AG04449 (cell line): ENCODE measurements around the gene MFGE8.

Experiments used
- CTCF ChIA-PET: fragments of 350-600 bp; formaldehyde crosslinking; extraction: SDS; loops from one replicate; lab custom pipeline; 2021; ENCODE audit warnings: antibody characterized with exemption; lab: Yijun Ruan, JAX
- POLR2A ChIA-PET: fragments of 400-600, 350-600 bp; formaldehyde crosslinking; extraction: SDS; loops from one replicate; lab custom pipeline; 2020; ENCODE audit warnings: antibody characterized with exemption, inconsistent platforms; lab: Yijun Ruan, JAX
- DNase-seq: peaks from one replicate; pipeline ENCODE4 v3.0.0-alpha.2; 2010; ENCODE audit warnings: low read depth, low spot score
- H3K4me3 ChIP-seq: 2 replicates; pipeline ENCODE4 v1.5.1; 2011; ENCODE audit warnings: low read depth, mild to moderate bottlenecking, control low read depth, low read length
- CTCF ChIP-seq: IDR thresholded peaks from one replicate; pipeline ENCODE4 v1.5.1; 2011; ENCODE audit warnings: mild to moderate bottlenecking, moderate library complexity, low read length, control low read depth, inconsistent platforms; ENCODE audit not compliant: insufficient read depth; ENCODE audit errors: missing control alignments

The MFGE8 gene

GRCh38 chr15:88877415-88877814 is 35.8 kb downstream of the MFGE8 start:
- no peak for DNase-seq
- no peak for TF ChIP-seq CTCF
- ChIA-PET CTCF (interaction anchor here (1.2 to 4.7 kb wide), 10 partner anchors 12 to 424 kb away, joined by 3 to 42 read pairs (median 18); no protein-coding TSS in a partner anchor), POLR2A (interaction anchor here (0.7 kb wide), 1 partner anchor 212 kb away, joined by 3 read pairs; no protein-coding TSS in a partner anchor)
- no peak overlapping the region for H3K4me3 ChIP-seq

DNA sequence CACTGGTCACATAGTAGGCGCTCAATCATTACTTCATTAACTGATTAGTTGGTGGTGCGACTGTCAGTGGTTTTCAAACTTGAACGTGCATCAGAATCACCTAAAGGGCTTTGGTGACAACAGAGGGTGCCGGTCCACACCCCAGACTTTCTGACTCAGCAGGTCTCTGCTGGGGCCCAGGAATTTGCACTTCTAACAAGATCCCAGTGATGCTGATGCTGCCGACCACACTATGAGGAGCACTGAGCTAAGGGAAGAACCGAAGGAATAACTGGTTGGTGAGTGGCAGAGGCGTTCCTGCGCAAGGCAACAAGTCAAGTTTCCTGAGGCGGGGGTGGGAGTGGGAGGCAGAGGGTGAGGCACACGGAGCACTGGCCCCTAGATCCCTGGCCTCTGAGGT is 36.6 kb downstream of the MFGE8 start:
- no peak overlapping the region for H3K4me3 ChIP-seq
- DNase-seq: no peak
- CTCF ChIA-PET: no interaction called here
- POLR2A ChIA-PET: interaction anchor here (0.6 kb wide), 1 partner anchor 217 kb away, joined by 4 read pairs; no protein-coding TSS in a partner anchor
- TF ChIP-seq CTCF: no peak

DNA sequence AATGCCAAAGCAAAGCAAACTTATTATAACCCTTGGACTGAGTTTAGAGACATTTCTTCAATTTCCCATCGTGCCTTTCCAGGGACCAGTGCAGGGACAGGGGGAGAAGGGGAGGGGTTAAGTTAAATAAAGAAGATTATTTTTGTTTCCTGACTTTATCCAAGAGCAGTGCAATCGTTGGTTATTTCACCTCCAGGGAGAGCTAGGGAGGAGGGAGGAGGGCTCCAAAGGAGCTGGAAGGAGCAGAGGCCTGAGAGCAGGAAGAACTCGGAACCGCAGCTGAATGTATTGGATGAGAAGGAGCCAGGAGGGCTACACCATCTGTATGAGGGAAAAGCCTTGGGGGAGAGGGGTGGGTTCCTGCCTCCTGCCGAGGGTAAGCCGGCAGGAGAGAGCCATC is 38.5 kb downstream of the MFGE8 start:
- no peak for DNase-seq
- ChIA-PET POLR2A (interaction anchor here (0.6 kb wide), 1 partner anchor 166 kb away, joined by 4 read pairs; no protein-coding TSS in a partner anchor), CTCF (interaction anchor here (0.7 to 1.4 kb wide), 2 partner anchors 217 to 398 kb away, joined by 3 to 4 read pairs; no protein-coding TSS in a partner anchor)
- H3K4me3 ChIP-seq: no peak overlapping the region
- TF ChIP-seq CTCF: no peak

DNA sequence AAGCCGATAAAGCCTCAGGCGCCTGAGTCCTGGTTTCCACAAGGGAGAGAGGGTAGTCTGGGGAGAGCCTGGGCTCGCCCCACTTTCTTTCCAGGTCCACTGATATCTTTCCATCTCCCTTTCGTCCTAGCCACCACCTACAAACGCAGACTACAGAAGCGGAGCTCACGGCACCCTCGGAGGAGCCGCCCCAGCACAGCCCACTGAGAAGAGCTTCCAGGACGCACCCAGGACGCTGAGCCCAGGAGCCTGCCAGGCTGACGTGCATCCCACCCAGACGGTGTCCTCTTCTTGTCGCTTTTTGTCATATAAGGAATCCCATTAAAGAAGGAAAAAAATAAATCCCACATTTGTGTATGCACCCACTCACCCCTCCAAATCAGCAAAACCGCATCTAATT is 38.9 kb downstream of the MFGE8 start:
- H3K4me3 ChIP-seq: no peak overlapping the region
- POLR2A ChIA-PET: interaction anchor here (0.6 kb wide), 1 partner anchor 166 kb away, joined by 4 read pairs; no protein-coding TSS in a partner anchor
- CTCF ChIA-PET: interaction anchor here (0.7 to 1.4 kb wide), 2 partner anchors 216 to 398 kb away, joined by 3 to 4 read pairs; no protein-coding TSS in a partner anchor
- TF ChIP-seq CTCF: no peak
- no peak for DNase-seq

DNA sequence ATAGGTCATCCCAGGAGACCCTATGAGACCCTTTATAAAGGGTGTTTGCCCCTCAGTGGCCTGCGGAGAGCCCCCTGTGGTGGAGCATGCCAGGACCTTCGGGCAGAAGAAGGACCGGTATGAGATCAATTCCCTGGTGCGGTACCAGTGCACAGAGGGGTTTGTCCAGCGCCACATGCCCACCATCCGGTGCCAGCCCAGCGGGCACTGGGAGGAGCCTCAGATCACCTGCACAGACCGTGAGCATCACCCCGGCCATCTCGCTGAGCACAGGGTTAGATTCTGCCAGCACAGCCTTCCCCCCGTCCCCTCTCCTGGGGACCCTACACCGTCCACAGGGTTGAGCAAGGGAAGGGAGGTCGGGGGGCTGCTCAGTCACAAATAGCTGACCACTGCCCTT is 39.4 kb downstream of the MFGE8 start:
- ChIA-PET CTCF (interaction anchor here (0.7 to 1.4 kb wide), 2 partner anchors 216 to 397 kb away, joined by 3 to 4 read pairs; no protein-coding TSS in a partner anchor), POLR2A (no interaction called here)
- no peak overlapping the region for H3K4me3 ChIP-seq
- no peak for DNase-seq
- TF ChIP-seq CTCF: no peak

GRCh38 chr15:88872706-88873105 is 40.5 kb downstream of the MFGE8 start:
- POLR2A ChIA-PET: no interaction called here
- H3K4me3 ChIP-seq: no peak overlapping the region
- DNase-seq: no peak
- CTCF ChIA-PET: interaction anchor here (1.1 to 1.8 kb wide), 3 partner anchors 10 to 299 kb away, joined by 3 to 5 read pairs (median 5); no protein-coding TSS in a partner anchor
- no peak for TF ChIP-seq CTCF
